Keratinocyte (primary cell): Measurements from ENCODE around the gene ARHGAP19. TPM values are rescaled to one million over a fixed set of nuclear protein-coding genes. Genes with fewer than 3 reads are reported as not detected.

Experiments
- DNase-seq: peaks from one replicate; pipeline ENCODE4 v3.0.0-alpha.2; 2011; ENCODE audit warnings: low read depth, missing footprints, low spot score
- FAIRE-seq: peaks from 2 replicates; lab custom pipeline; 2011; peaks lifted over from hg19 to GRCh38; lab: Jason Lieb, UNC
- H2AFZ ChIP-seq: 2 replicates; pipeline ENCODE4 v1.6.0; 2012; ENCODE audit warnings: low read length, control low read depth, inconsistent platforms; ENCODE audit not compliant: control insufficient read depth
- H3K27ac ChIP-seq: 2 replicates; pipeline ENCODE4 v1.5.1; 2011; ENCODE audit warnings: low read length; ENCODE audit not compliant: control insufficient read depth, insufficient read depth
- H3K27me3 ChIP-seq: 3 replicates; pipeline ENCODE4 v1.6.0; 2011; ENCODE audit warnings: low read length; ENCODE audit not compliant: control insufficient read depth, insufficient read depth; ENCODE audit errors: extremely low read depth
- H3K36me3 ChIP-seq, 2 experiments: 2 replicates in 1 of 2; 3 replicates in 1 of 2; pipeline ENCODE4 v1.5.1; 2011; ENCODE audit warnings: low read length in 2 of 2, mild to moderate bottlenecking in 1 of 2; ENCODE audit not compliant: control insufficient read depth in 2 of 2, insufficient read depth in 2 of 2; ENCODE audit errors: extremely low read depth in 1 of 2
- H3K4me1 ChIP-seq: 3 replicates; pipeline ENCODE4 v1.5.1; 2011; ENCODE audit warnings: low read length; ENCODE audit not compliant: control insufficient read depth, insufficient read depth; ENCODE audit errors: extremely low read depth
- H3K4me2 ChIP-seq: 3 replicates; pipeline ENCODE4 v1.6.0; 2011; ENCODE audit warnings: low read depth, low read length; ENCODE audit not compliant: control insufficient read depth, insufficient read depth; ENCODE audit errors: extremely low read depth
- H3K4me3 ChIP-seq, 3 experiments: fragments of 200-600 bp in 1 of 3; sonication (generic) in 1 of 3; 2 replicates in 2 of 3; 3 replicates in 1 of 3; pipeline ENCODE4 v1.5.1; 2011 to 2016; ENCODE audit warnings: low read length in 3 of 3, mild to moderate bottlenecking in 3 of 3, control low read depth in 2 of 3, inconsistent platforms in 1 of 3, low read depth in 1 of 3, mixed read lengths in 1 of 3, mixed run types in 1 of 3, moderate library complexity in 1 of 3; ENCODE audit not compliant: control insufficient read depth in 2 of 3, insufficient read depth in 2 of 3; ENCODE audit errors: extremely low read depth in 1 of 3
- H3K79me2 ChIP-seq: 2 replicates; pipeline ENCODE4 v1.6.0; 2012; ENCODE audit warnings: low read length; ENCODE audit not compliant: control insufficient read depth, insufficient read depth
- H3K9ac ChIP-seq: 3 replicates; pipeline ENCODE4 v1.6.0; 2011; ENCODE audit warnings: low read length; ENCODE audit not compliant: control insufficient read depth, insufficient read depth; ENCODE audit errors: extremely low read depth
- H3K9me1 ChIP-seq: 3 replicates; pipeline ENCODE4 v1.6.0; 2011; ENCODE audit warnings: low read length; ENCODE audit not compliant: control insufficient read depth, insufficient read depth; ENCODE audit errors: extremely low read depth
- H3K9me3 ChIP-seq: 2 replicates; pipeline ENCODE4 v1.5.1; 2012; ENCODE audit warnings: low read depth, low read length; ENCODE audit not compliant: control insufficient read depth
- H4K20me1 ChIP-seq: 3 replicates; pipeline ENCODE4 v1.6.0; 2011; ENCODE audit warnings: low read length; ENCODE audit not compliant: control insufficient read depth, insufficient read depth; ENCODE audit errors: extremely low read depth
- EZH2 ChIP-seq: IDR thresholded peaks from one replicate; pipeline ENCODE4 v1.6.1; 2012; ENCODE audit warnings: inconsistent platforms, mild to moderate bottlenecking, low read length, moderate library complexity
- dilution Hi-C: fragments of 300-500 bp; cut with MboI; formaldehyde crosslinking; loops from one replicate; pipeline ENCODE4 v1.7.0; 2020; ENCODE audit warnings: low sequenced_read_pairs; ENCODE audit not compliant: extremely low pct_ligation_motif_present
- polyA plus RNA-seq, 5 experiments: library from polyadenylated mRNA; depleted of rRNA in 3 of 5; stranded (reverse) in 3 of 5; stranded (forward) in 1 of 5; unstranded in 1 of 5; fragments of >200 nt; gene quantifications; 1 replicate in 1 of 5; 2 replicates in 3 of 5; 3 replicates in 1 of 5; pipeline versions ENCODE4 v1.2.1 to v1.2.3, GENCODE V29; 2011 to 2012; ENCODE audit warnings: missing spikeins in 2 of 5, low read depth in 1 of 5, low replicate concordance in 1 of 5
- TF ChIP-seq, protein P1 (sequence below), 3 experiments: IDR thresholded peaks in 1 of 3; conservative IDR thresholded peaks in 1 of 3; optimal IDR thresholded peaks in 1 of 3; 2 replicates in 2 of 3; 3 replicates in 1 of 3; pipeline versions ENCODE3 to v1.5.1; 2011; ENCODE audit warnings: low read length in 3 of 3, mild to moderate bottlenecking in 3 of 3, moderate library complexity in 2 of 3, control low read depth in 1 of 3, inconsistent platforms in 1 of 3; ENCODE audit not compliant: insufficient read depth in 2 of 3; ENCODE audit errors: extremely low read depth in 1 of 3

The ARHGAP19 gene
- polyA plus RNA-seq, 1 donor (not counting 4 experiments of a cell fraction or from before 2014, with no cell fraction given): 7.5 TPM

- Histone ChIP-seq H3K27ac (no peak overlapping the region), H3K9me1 (no peaks in the 10 kb centered on the region), H3K9me3 (no peaks in the 10 kb centered on the region), H3K36me3 (peaks cover 2 to 3% of the 10 kb centered on the region in 2 experiments), H4K20me1 (no peaks in the 10 kb centered on the region), H3K4me3 (no peak overlapping the region), H3K4me2 (no peak overlapping the region), H3K79me2 (no peaks in the 10 kb centered on the region), H3K9ac (no peak overlapping the region), H2AFZ (no peak overlapping the region), H3K4me1 (no peaks in the 10 kb centered on the region), H3K27me3 (no peaks in the 10 kb centered on the region)
- DNase-seq (no peak), FAIRE-seq (no peak)
- no peak for TF ChIP-seq EZH2
- TF ChIP-seq, protein P1, sequence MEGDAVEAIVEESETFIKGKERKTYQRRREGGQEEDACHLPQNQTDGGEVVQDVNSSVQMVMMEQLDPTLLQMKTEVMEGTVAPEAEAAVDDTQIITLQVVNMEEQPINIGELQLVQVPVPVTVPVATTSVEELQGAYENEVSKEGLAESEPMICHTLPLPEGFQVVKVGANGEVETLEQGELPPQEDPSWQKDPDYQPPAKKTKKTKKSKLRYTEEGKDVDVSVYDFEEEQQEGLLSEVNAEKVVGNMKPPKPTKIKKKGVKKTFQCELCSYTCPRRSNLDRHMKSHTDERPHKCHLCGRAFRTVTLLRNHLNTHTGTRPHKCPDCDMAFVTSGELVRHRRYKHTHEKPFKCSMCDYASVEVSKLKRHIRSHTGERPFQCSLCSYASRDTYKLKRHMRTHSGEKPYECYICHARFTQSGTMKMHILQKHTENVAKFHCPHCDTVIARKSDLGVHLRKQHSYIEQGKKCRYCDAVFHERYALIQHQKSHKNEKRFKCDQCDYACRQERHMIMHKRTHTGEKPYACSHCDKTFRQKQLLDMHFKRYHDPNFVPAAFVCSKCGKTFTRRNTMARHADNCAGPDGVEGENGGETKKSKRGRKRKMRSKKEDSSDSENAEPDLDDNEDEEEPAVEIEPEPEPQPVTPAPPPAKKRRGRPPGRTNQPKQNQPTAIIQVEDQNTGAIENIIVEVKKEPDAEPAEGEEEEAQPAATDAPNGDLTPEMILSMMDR (optimal IDR thresholded peaks at IDR 0.05 in 1 of 3, IDR thresholded peaks at IDR 0.05 in 1 of 3, conservative IDR thresholded peaks at IDR 0.05 in 1 of 3; ENCODE audit: extremely low read depth in 1 of 3, insufficient read depth in 2 of 3, low read length in 3 of 3): no peak
- dilution Hi-C loops: no loop called here
These were observed 64.2 kb downstream of the ARHGAP19 start for GRCh38 chr10:97228130-97228774.

- H3K27me3 ChIP-seq: no peaks in the 10 kb centered on the region
- dilution Hi-C loops: no loop called here
- no peak for FAIRE-seq
- H4K20me1 ChIP-seq: no peaks in the 10 kb centered on the region
- no peak overlapping the region for H3K4me2 ChIP-seq
- H2AFZ ChIP-seq: no peak overlapping the region
- no peak for TF ChIP-seq EZH2
- TF ChIP-seq, protein P1 (optimal IDR thresholded peaks at IDR 0.05 in 1 of 3, IDR thresholded peaks at IDR 0.05 in 1 of 3, conservative IDR thresholded peaks at IDR 0.05 in 1 of 3; ENCODE audit: extremely low read depth in 1 of 3, insufficient read depth in 2 of 3, low read length in 3 of 3): no peak
- H3K36me3 ChIP-seq: peaks cover 2 to 3% of the 10 kb centered on the region in 2 experiments
- no peaks in the 10 kb centered on the region for H3K4me1 ChIP-seq
- H3K9me1 ChIP-seq: no peaks in the 10 kb centered on the region
- no peak overlapping the region for H3K27ac ChIP-seq
- no peaks in the 10 kb centered on the region for H3K9me3 ChIP-seq
- no peaks in the 10 kb centered on the region for H3K79me2 ChIP-seq
- DNase-seq: no peak
- H3K4me3 ChIP-seq: no peak overlapping the region
- no peak overlapping the region for H3K9ac ChIP-seq
These were observed 66.0 kb downstream of the ARHGAP19 start for GRCh38 chr10:97226398-97226797.
